AG09319 (cell line): ENCODE results near the gene TNIP1.

Experiments
- DNase-seq: peaks from one replicate; pipeline ENCODE4 v3.0.0-alpha.2; 2010; ENCODE audit warnings: low read depth; ENCODE audit errors: extremely low read depth
- CTCF ChIP-seq: IDR thresholded peaks from 2 replicates; pipeline ENCODE4 v1.5.1; 2011; ENCODE audit warnings: low read depth, mild to moderate bottlenecking, inconsistent platforms, low read length, moderate library complexity

Gene TNIP1

GRCh38 chr5:151019331-151019730 lies 61.5 kb downstream of the TNIP1 start:
- no peak for DNase-seq
- TF ChIP-seq CTCF: no peak

GRCh38 chr5:151018846-151019245 lies 62.0 kb downstream of the TNIP1 start:
- DNase-seq: no peak
- TF ChIP-seq CTCF: no peak

- DNase-seq: no peak
- no peak for TF ChIP-seq CTCF
These were observed 62.9 kb downstream of the TNIP1 start for GRCh38 chr5:151017897-151018296.

GRCh38 chr5:151016700-151017099 lies 64.1 kb downstream of the TNIP1 start:
- no peak for DNase-seq
- no peak for TF ChIP-seq CTCF

- no peak for TF ChIP-seq CTCF
These were observed 64.8 kb downstream of the TNIP1 start for GRCh38 chr5:151015974-151016587.

GRCh38 chr5:151014680-151015343 lies 66.0 kb downstream of the TNIP1 start:
- peak; percentile 72 for DNase-seq
- no peak for TF ChIP-seq CTCF

More at GRCh38 chr5:151015974-151016587, 64.8 kb downstream of the TNIP1 start:
- no peak for DNase-seq

- DNase-seq: no peak
- no peak for TF ChIP-seq CTCF
These were observed 68.0 kb downstream of the TNIP1 start for GRCh38 chr5:151012862-151013261.
